OCI-LY3 (cell line): ENCODE measurements around the gene TP53INP2.

Source experiments
- EZH2phosphoT487 ChIP-seq: fragments of 200-600 bp; shearing (Covaris generic); IDR thresholded peaks from 2 replicates; pipeline ENCODE4 v1.6.1; 2018; ENCODE audit warnings: antibody characterized with exemption, mixed run types, low read depth
- TF ChIP-seq, protein P1 (sequence below): fragments of 200-600, 300-600 bp; sonication (generic); IDR thresholded peaks from 2 replicates; pipeline ENCODE4 v1.5.1; 2014; ENCODE audit warnings: antibody characterized with exemption, low read length, low read depth

DNA sequence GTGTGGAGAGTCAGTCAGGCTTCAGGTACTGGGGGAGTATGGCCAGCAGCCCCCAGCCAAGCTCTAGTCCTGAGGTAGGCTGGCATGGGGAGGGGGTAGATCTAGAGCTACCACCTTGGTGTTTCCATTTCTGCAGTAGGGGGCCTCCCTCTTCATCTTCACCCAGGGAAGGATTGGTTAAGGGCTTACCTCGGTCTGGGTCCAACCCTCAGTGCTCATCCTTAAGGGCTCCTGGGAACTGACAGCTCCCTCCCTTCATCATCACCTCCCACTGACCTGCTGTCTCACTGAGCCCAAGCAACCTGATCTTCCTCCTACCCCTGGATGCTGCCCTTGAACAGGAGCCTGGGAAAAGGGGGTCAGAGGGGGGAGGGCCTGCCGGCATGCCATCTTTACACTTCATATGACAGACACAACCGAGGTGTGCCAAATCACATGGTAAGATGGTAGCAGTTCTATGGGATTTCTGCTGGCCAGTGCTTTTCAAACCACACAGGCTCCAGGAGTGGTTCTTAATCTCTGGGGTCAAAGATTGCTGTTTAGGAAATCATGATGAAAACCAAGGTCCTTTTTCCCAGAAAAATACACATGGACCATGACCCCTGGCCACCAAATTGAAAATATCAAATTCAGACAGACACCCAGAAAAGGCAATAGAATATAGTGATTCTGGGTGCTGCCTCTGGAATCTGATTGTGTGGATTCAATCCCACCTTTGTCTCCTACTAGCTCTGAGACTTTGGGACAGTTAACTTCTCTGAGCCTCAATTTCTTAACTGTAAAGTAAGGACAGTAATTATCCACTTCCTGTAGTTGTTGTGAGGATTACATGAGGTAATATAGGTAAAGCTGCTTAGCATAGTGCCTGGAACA is 3.0 kb downstream of the TP53INP2 start:
- TF ChIP-seq EZH2phosphoT487, result no peak
- TF ChIP-seq, protein P1, sequence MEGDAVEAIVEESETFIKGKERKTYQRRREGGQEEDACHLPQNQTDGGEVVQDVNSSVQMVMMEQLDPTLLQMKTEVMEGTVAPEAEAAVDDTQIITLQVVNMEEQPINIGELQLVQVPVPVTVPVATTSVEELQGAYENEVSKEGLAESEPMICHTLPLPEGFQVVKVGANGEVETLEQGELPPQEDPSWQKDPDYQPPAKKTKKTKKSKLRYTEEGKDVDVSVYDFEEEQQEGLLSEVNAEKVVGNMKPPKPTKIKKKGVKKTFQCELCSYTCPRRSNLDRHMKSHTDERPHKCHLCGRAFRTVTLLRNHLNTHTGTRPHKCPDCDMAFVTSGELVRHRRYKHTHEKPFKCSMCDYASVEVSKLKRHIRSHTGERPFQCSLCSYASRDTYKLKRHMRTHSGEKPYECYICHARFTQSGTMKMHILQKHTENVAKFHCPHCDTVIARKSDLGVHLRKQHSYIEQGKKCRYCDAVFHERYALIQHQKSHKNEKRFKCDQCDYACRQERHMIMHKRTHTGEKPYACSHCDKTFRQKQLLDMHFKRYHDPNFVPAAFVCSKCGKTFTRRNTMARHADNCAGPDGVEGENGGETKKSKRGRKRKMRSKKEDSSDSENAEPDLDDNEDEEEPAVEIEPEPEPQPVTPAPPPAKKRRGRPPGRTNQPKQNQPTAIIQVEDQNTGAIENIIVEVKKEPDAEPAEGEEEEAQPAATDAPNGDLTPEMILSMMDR, result no peak
